ENCODE results near the gene OSBPL8.
A peak's percentile ranks its signal among the peaks of the same experiment; 100 is the strongest.
"Not testable (repeated sequence)": the region's sequence is repeated elsewhere in the genome, so short reads cannot be mapped to it uniquely, and the experiment has no call there.

OSBPL8 gene

DNA sequence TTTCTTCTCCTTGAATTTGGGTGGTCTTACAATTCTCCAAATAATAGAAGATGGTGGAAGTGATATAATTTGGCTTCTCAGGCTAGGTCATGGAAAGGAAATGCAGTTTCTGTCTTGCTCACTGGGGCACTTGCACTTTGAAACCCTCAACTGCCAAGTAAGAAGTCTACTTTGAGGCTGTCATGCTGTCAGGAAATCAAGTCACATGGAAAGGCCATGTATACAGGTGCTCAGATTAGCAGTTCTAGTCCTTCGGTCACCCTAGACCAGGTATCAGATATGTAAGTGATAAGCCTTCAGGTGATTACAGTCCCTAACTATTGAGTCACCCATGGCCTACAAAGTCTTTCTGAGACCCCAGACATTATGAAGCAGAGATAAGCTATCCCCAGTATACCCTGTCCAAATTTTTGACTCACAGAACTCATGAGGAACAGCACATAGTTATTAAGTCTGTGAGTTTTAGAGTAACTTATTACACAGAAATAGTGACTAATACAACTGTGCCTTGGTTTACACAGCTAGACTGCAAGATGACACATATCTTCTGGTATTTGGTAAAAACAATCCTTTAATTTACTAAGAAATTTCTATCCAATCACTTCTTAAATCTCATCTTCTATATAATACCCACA is 185.1 kb downstream of the OSBPL8 start:
- FAIRE-seq, result no peak
- no peak for DNase-seq (ENCODE audit: insufficient read length, low spot score)
- TF ChIP-seq TAF1 (IDR thresholded peaks at IDR 0.05; ENCODE audit: low read depth, low read length) (no peak), POLR2AphosphoS5 (IDR thresholded peaks at IDR 0.05; ENCODE audit: low read depth, low read length) (no peak), POU2F2 (IDR thresholded peaks at IDR 0.05; ENCODE audit: low read depth, low read length) (no peak), PAX5 (IDR thresholded peaks at IDR 0.05; ENCODE audit: insufficient read depth, low read length, severe bottlenecking) (no peak), POLR2A (IDR thresholded peaks at IDR 0.05; ENCODE audit: low read depth, low read length) (no peak), SPI1 (IDR thresholded peaks at IDR 0.05; ENCODE audit: low read depth, low read length) (no peak)

DNA sequence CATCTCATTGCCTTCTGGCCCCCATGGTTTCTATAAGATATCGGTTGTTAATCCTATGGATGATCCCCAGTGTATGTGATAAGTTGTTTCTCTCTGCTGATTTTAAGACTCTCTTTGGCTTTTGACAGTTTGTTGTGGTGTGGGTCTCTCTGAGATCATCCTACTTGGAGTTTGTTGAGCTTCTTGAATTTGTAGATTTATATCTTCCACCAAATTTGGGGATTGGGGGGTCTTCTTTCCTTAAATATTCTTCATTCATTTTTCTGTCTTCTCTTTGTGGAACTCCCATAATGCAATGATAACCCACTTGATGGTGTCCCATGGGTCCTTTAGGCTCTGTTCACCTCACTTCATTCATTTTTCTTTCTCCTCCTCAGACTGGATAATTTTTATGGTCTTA is 191.3 kb downstream of the OSBPL8 start:
- FAIRE-seq (no peak), DNase-seq (ENCODE audit: insufficient read length, low spot score) (no peak)
- TF ChIP-seq PAX5 (IDR thresholded peaks at IDR 0.05; ENCODE audit: insufficient read depth, low read length, severe bottlenecking) (no peak), POU2F2 (IDR thresholded peaks at IDR 0.05; ENCODE audit: low read depth, low read length) (no peak), TAF1 (IDR thresholded peaks at IDR 0.05; ENCODE audit: low read depth, low read length) (no peak), POLR2AphosphoS5 (IDR thresholded peaks at IDR 0.05; ENCODE audit: low read depth, low read length) (no peak), SPI1 (IDR thresholded peaks at IDR 0.05; ENCODE audit: low read depth, low read length) (no peak), POLR2A (IDR thresholded peaks at IDR 0.05; ENCODE audit: low read depth, low read length) (no peak)

DNA sequence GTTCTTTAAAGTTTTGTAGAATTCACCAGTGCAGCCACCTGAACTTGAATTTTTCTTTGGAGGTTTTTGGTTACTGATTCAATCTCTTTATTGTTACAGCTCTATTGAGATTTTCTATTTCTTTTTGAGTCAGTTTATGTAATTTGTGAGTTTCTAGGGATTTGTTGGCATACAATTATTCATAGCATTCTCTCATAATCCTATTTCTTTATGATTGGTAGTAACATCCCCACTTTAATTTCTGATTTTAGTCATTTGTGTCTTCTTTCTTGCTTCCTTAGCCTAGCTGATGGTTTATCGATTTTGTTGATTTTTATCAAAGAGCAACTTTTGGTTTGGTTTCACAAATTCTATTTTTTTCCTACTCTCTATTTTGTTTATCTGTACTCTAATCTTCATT is 193.4 kb downstream of the OSBPL8 start:
- TF ChIP-seq SPI1 (IDR thresholded peaks at IDR 0.05; ENCODE audit: low read depth, low read length) (no peak), POU2F2 (IDR thresholded peaks at IDR 0.05; ENCODE audit: low read depth, low read length) (no peak), TAF1 (IDR thresholded peaks at IDR 0.05; ENCODE audit: low read depth, low read length) (no peak), POLR2A (IDR thresholded peaks at IDR 0.05; ENCODE audit: low read depth, low read length) (no peak), PAX5 (IDR thresholded peaks at IDR 0.05; ENCODE audit: insufficient read depth, low read length, severe bottlenecking) (no peak), POLR2AphosphoS5 (IDR thresholded peaks at IDR 0.05; ENCODE audit: low read depth, low read length) (no peak)
- no peak for DNase-seq (ENCODE audit: insufficient read length, low spot score)
- FAIRE-seq, result no peak

DNA sequence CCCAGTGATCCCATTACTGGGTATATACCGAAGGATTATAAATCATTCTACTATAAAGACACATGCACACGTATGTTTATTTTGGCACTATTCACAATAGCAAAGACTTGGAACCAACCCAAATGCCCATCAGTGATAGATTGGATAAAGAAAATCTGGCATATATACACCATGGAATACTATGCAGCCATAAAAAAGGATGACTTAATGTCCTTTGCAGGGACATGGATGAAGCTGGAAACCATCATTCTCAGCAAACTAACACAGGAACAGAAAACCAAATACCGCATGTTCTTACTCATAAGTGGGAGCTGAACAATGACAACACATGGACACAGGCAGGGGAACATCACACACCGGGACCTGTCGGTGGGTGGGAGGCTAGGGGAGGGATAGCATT is 195.4 kb downstream of the OSBPL8 start:
- DNase-seq (ENCODE audit: insufficient read length, low spot score); FAIRE-seq: not testable (repeated sequence)

DNA sequence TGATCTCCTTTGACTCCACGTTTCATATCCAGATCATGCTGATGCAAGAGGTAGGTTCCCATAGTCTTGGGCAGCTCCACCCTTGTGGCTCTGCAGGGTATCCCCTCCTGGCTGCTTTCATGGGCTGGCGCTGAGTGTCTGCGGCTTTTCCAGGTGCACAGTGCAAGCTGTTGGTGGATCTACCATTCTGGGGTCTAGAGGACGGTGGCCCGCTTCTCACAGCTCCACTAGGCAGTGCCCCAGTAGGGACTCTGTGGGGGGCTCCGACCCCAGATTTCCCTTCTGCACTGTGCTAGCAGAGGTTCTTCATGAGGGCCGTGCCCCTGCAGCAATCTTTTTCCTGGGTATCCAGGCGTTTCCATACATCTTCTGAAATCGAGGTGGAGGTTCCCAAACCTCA is 199.3 kb downstream of the OSBPL8 start:
- FAIRE-seq (no peak), DNase-seq (ENCODE audit: insufficient read length, low spot score) (no peak)
- TF ChIP-seq POLR2AphosphoS5 (IDR thresholded peaks at IDR 0.05; ENCODE audit: low read depth, low read length), result no peak
- TF ChIP-seq SPI1 (IDR thresholded peaks at IDR 0.05; ENCODE audit: low read depth, low read length), result no peak
- no peak for TF ChIP-seq POU2F2 (IDR thresholded peaks at IDR 0.05; ENCODE audit: low read depth, low read length)
- TF ChIP-seq POLR2A (IDR thresholded peaks at IDR 0.05; ENCODE audit: low read depth, low read length), result no peak
- TF ChIP-seq PAX5 (IDR thresholded peaks at IDR 0.05; ENCODE audit: insufficient read depth, low read length, severe bottlenecking), result no peak
- TF ChIP-seq TAF1 (IDR thresholded peaks at IDR 0.05; ENCODE audit: low read depth, low read length), result no peak

DNA sequence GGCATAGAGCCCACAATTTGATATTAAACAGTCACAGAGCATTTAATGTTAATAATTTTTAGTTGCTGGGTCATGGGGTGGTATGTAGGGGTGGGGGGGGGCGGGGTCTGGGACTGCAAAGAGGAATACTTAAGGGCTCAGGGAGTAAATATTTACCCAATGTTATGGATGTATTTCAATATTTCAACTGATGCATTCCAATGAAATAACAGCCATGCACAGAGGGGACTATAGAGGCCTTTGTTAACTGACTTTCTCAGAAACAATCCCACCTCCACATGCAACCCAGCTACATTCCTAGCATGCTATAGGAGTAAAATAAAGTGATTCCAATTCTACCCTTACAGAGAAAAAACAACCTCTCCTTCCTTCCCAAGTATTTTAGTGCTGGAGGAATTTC is 203.5 kb downstream of the OSBPL8 start:
- DNase-seq (ENCODE audit: insufficient read length, low spot score) (no peak), FAIRE-seq (no peak)
- TF ChIP-seq TAF1 (IDR thresholded peaks at IDR 0.05; ENCODE audit: low read depth, low read length) (no peak), POLR2A (IDR thresholded peaks at IDR 0.05; ENCODE audit: low read depth, low read length) (no peak), POLR2AphosphoS5 (IDR thresholded peaks at IDR 0.05; ENCODE audit: low read depth, low read length) (no peak), SPI1 (IDR thresholded peaks at IDR 0.05; ENCODE audit: low read depth, low read length) (no peak), PAX5 (IDR thresholded peaks at IDR 0.05; ENCODE audit: insufficient read depth, low read length, severe bottlenecking) (no peak), POU2F2 (IDR thresholded peaks at IDR 0.05; ENCODE audit: low read depth, low read length) (no peak)

DNA sequence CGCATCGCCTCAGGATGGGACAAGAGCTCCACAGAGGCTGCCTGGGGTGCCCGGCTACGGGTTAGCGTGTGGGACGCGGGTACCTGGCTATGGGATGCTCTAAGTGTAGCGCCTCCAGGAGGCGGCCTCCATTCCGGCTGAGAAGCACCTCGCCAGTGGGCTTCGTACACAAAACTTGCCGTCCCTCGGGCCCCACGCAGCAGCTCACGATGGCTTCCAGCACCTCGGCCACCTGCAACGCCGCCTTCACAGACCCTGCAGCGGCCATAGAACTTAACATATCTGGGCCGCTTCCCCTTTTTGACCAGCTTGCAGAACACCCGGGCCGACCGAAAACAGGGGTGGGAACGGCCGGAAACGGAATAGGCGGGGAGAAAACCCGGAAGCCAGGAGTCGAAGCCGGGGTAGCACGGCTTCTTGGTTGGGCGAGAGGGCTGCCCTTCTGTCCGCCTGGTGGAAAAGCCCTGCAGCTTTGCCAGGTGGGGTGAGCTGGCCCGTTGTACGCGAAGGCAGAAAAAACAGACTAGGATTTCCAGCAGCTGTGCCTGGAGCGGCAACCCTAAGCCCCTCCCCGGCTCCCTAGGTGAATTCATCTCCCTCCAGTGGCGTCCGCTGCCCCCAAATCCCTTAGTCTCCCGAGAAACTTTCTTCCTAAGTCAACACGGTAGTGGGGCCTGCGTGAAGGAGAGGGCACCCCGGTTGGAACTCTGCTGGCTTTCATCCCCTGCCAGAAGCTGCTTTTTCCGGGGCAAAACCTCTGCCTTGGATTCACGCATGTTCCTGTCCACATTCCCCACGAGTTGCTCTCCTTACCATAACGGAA is 211.3 kb downstream of the OSBPL8 start, which contains the start of gene BBS10:
TSS of gene BBS10 (minus strand) at position 337 of the 823 bp plus-strand sequence. CDS start at position 280, 57 bp downstream.
- TF ChIP-seq POU2F2 (IDR thresholded peaks at IDR 0.05; ENCODE audit: low read depth, low read length) (peak; percentile 51; the same call in 1 of the 2 replicates), POLR2AphosphoS5 (IDR thresholded peaks at IDR 0.05; ENCODE audit: low read depth, low read length) (peak; percentile 73; the same call in 1 of the 2 replicates), TAF1 (IDR thresholded peaks at IDR 0.05; ENCODE audit: low read depth, low read length) (peak; percentile 86), PAX5 (IDR thresholded peaks at IDR 0.05; ENCODE audit: insufficient read depth, low read length, severe bottlenecking) (no peak), POLR2A (IDR thresholded peaks at IDR 0.05; ENCODE audit: low read depth, low read length) (peak; percentile 92), SPI1 (IDR thresholded peaks at IDR 0.05; ENCODE audit: low read depth, low read length) (peak; percentile 96)
- peak; percentile 62 for DNase-seq (ENCODE audit: insufficient read length, low spot score)
- FAIRE-seq, result peak; percentile 78

DNA sequence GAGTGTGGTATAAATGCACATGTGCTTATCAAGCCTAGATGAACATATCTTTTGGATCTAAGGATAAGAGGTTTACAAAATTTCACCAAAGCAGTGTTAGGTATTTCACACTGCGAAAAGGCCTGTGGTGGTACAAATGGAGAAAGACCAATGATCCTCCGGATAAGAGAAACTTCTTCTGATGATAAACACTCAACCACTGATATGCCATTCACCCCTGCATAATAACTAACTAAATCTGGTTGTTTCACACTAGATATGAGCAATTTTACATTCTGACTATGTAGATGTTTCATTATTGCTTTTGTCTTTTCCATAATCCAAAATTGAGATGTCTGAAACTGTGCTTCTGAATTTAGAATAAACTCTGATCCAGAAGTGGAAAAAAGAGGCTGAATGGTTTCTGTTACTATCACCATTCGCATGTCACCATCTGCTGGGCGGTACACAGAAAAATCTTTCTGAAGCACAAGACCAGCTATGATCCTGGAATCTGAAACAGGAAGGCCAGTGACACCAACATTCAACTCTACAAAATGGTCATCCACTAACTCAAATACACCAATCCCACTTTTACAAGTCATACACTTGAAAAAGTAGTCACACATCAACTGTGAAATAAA is 212.7 kb downstream of the OSBPL8 start:
- FAIRE-seq (peak; percentile 93), DNase-seq (ENCODE audit: insufficient read length, low spot score) (no peak)
- TF ChIP-seq PAX5 (IDR thresholded peaks at IDR 0.05; ENCODE audit: insufficient read depth, low read length, severe bottlenecking), result no peak
- TF ChIP-seq SPI1 (IDR thresholded peaks at IDR 0.05; ENCODE audit: low read depth, low read length), result peak; percentile 44; the same call in 1 of the 2 replicates

DNA sequence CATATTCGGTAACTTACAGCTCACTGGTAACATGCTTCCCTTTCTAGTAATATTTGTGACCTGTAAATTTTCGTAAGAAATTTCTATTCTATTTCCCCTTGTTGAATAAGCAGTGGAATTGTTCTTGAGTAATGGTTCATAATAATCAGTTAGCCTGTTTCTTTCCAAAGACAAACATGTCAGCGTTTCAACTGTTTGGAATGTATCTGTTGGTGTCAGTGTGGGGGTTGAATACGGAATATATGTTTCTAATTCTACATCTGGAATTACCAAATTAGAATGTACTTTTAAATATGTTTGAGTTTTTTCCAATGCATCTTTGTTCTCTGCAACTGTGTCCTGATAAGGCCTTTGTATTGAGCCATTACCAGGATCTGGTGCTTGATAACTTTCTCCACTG is 213.3 kb downstream of the OSBPL8 start:
- FAIRE-seq, result no peak
- no peak for TF ChIP-seq TAF1 (IDR thresholded peaks at IDR 0.05; ENCODE audit: low read depth, low read length)
- no peak for TF ChIP-seq PAX5 (IDR thresholded peaks at IDR 0.05; ENCODE audit: insufficient read depth, low read length, severe bottlenecking)
- TF ChIP-seq SPI1 (IDR thresholded peaks at IDR 0.05; ENCODE audit: low read depth, low read length), result no peak
- no peak for TF ChIP-seq POU2F2 (IDR thresholded peaks at IDR 0.05; ENCODE audit: low read depth, low read length)
- TF ChIP-seq POLR2AphosphoS5 (IDR thresholded peaks at IDR 0.05; ENCODE audit: low read depth, low read length), result no peak
- DNase-seq (ENCODE audit: insufficient read length, low spot score), result no peak

Measured in GM12891 (cell line).